Neural cell (in vitro differentiated cells): ENCODE results near the gene MEX3D. TPM values are rescaled to one million over a fixed set of nuclear protein-coding genes. Genes with fewer than 3 reads are reported as not detected.

Experiments
- H2AFZ ChIP-seq: fragments of 200-600, 300-800 bp; sonication (generic), shearing (Covaris generic); 2 replicates; pipeline ENCODE4 v1.6.0; 2014; ENCODE audit warnings: low read depth, mild to moderate bottlenecking, antibody characterized with exemption, low read length, moderate library complexity
- H3F3A ChIP-seq: fragments of 200-600 bp; shearing (Covaris generic); 2 replicates; pipeline ENCODE4 v1.6.1; 2016; ENCODE audit warnings: mild to moderate bottlenecking, moderate library complexity, mixed read lengths, antibody characterized with exemption, low read length; ENCODE audit not compliant: insufficient read depth, poor library complexity, severe bottlenecking
- H3K27ac ChIP-seq: fragments of 200-600, 300-800 bp; sonication (generic), shearing (Covaris generic); 2 replicates; pipeline ENCODE4 v1.5.1; 2014; ENCODE audit warnings: mild to moderate bottlenecking, low read length, moderate library complexity
- H3K27me3 ChIP-seq: fragments of 300-800, 200-600 bp; sonication (generic), shearing (Covaris generic); 2 replicates; pipeline ENCODE4 v1.6.0; 2014; ENCODE audit warnings: mild to moderate bottlenecking, low read depth, low read length, moderate library complexity; ENCODE audit not compliant: insufficient read depth
- H3K36me3 ChIP-seq: fragments of 300-800, 200-600 bp; sonication (generic), shearing (Covaris generic); 2 replicates; pipeline ENCODE4 v1.5.1; 2014; ENCODE audit warnings: mild to moderate bottlenecking, antibody characterized with exemption, low read length, moderate library complexity; ENCODE audit not compliant: insufficient read depth
- H3K4me2 ChIP-seq: fragments of 300-800, 200-600 bp; sonication (generic), shearing (Covaris generic); 2 replicates; pipeline ENCODE4 v1.6.0; 2014; ENCODE audit warnings: mild to moderate bottlenecking, low read length
- H3K4me3 ChIP-seq: fragments of 300-800, 200-600 bp; sonication (generic), shearing (Covaris generic); 2 replicates; pipeline ENCODE4 v1.5.1; 2014; ENCODE audit warnings: mild to moderate bottlenecking, low read length, moderate library complexity
- H3K79me2 ChIP-seq: fragments of 200-600 bp; shearing (Covaris generic); replicated peaks from 2 replicates; pipeline ENCODE4 v1.6.0; 2014; ENCODE audit warnings: mild to moderate bottlenecking, low read length, moderate library complexity; ENCODE audit not compliant: insufficient read depth
- H3K9ac ChIP-seq: fragments of 300-800, 200-600 bp; sonication (generic), shearing (Covaris generic); 2 replicates; pipeline ENCODE4 v1.6.1; 2016; ENCODE audit warnings: mild to moderate bottlenecking, low read length, mixed read lengths
- H3K9me2 ChIP-seq: fragments of 200-600 bp; shearing (Covaris generic); 2 replicates; pipeline ENCODE4 v1.6.1; 2016; ENCODE audit warnings: mild to moderate bottlenecking, low read length, mixed read lengths; ENCODE audit not compliant: insufficient read depth
- H3K9me3 ChIP-seq: fragments of 200-600, 300-800 bp; sonication (generic), shearing (Covaris generic); 2 replicates; pipeline ENCODE4 v1.6.1; 2016; ENCODE audit warnings: mild to moderate bottlenecking, mixed run types, low read length, moderate library complexity, mixed read lengths
- H4K20me1 ChIP-seq: fragments of 200-600 bp; shearing (Covaris generic); 2 replicates; pipeline ENCODE4 v1.6.1; 2016; ENCODE audit warnings: mild to moderate bottlenecking, mixed run types; ENCODE audit not compliant: insufficient read depth
- EZH2 ChIP-seq: fragments of 200-600, 300-800 bp; shearing (Covaris generic), sonication (generic); IDR thresholded peaks from 2 replicates; pipeline ENCODE4 v1.6.1; 2014; ENCODE audit warnings: antibody characterized with exemption, low read length, borderline replicate concordance, mild to moderate bottlenecking; ENCODE audit not compliant: insufficient read depth, poor library complexity, severe bottlenecking
- MXI1 ChIP-seq: fragments of 450-650 bp; conservative IDR thresholded peaks from 2 replicates; pipeline ENCODE4 v1.6.1; 2014; ENCODE audit warnings: antibody characterized with exemption, mild to moderate bottlenecking; ENCODE audit not compliant: poor library complexity, severe bottlenecking
- SMC3 ChIP-seq: fragments of 450-650 bp; conservative IDR thresholded peaks from 2 replicates; pipeline ENCODE4 v1.6.1; 2014; ENCODE audit warnings: antibody characterized with exemption, mild to moderate bottlenecking, moderate library complexity; ENCODE audit not compliant: poor library complexity
- TAF1 ChIP-seq: IDR thresholded peaks from 2 replicates; pipeline ENCODE4 v1.6.1; 2012; ENCODE audit warnings: low read depth
- polyA plus RNA-seq: library from polyadenylated mRNA; depleted of rRNA; stranded (reverse); fragments of >200 nt; gene quantifications from 2 replicates; pipeline ENCODE4 v1.2.3, GENCODE V29; 2014
- TF ChIP-seq, protein P1 (sequence below): fragments of 450-650 bp; IDR thresholded peaks from 2 replicates; pipeline ENCODE4 v1.5.1; 2014; ENCODE audit warnings: antibody characterized with exemption, mild to moderate bottlenecking, moderate library complexity; ENCODE audit not compliant: poor library complexity, severe bottlenecking
- TF ChIP-seq, protein P2 (sequence below): IDR thresholded peaks from 2 replicates; pipeline ENCODE4 v1.6.1; 2012; ENCODE audit warnings: borderline replicate concordance

MEX3D gene
- polyA plus RNA-seq, 1 donor from 2014 or later = 20.8 TPM

DNA sequence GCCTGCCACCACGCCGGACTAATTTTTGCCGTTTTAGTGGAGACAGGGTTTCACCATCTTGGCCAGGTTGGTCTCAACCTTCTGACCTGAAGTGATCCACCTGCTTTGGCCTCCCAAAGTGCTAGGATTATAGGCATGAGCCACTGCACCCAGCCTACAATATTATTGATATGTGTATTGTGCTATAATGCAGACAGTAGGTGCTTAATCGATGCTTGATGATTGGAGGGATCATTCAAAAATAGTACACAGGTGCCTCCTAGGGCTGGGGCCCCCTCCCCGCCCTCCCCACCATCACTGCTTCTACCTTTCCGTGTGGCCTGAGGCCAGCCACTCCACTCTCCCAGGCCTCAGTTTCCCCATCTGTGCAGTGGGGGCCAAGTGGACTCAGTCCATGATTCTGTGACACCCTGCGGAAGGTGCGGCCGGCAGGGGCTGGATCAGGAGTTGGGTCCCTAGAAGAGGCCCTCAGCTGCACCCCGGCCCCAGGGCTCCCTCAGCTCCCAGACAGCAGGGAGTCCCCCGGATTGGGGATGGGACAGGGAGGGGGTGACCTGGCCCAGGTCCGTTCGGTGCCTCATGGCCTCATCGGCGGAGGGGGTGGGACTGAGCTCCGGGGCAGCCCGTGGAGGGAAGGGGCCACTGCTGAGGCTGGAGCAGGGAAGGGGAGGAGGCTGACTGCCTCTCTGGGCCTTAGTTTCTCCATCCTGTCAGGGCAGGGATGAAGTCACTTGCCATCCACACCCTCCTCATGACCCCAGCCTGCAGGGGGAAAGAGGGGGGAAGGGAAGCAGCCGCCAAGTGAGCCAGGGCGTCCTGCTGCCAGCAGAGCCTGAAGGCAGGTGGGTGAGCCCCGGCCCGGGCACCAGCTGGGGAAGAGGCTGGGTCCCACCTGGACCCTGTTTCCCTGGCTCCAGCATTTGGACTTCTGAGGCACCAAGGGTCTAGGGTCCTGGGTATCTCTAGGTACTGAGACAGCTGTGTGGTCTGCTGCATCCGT, 56.5 kb downstream of the MEX3D start:
- Histone ChIP-seq H3K27me3 (peaks cover 22% of the 10 kb centered on the region), H3K4me3 (no peak overlapping the region), H2AFZ (no peak overlapping the region), H4K20me1 (no peaks in the 10 kb centered on the region), H3K27ac (no peak overlapping the region), H3K4me2 (no peak overlapping the region), H3F3A (no peaks in the 10 kb centered on the region), H3K9me3 (no peaks in the 10 kb centered on the region), H3K9me2 (no peaks in the 10 kb centered on the region), H3K36me3 (no peaks in the 10 kb centered on the region), H3K79me2 (no peaks in the 10 kb centered on the region), H3K9ac (no peak overlapping the region)
- TF ChIP-seq, protein P1, sequence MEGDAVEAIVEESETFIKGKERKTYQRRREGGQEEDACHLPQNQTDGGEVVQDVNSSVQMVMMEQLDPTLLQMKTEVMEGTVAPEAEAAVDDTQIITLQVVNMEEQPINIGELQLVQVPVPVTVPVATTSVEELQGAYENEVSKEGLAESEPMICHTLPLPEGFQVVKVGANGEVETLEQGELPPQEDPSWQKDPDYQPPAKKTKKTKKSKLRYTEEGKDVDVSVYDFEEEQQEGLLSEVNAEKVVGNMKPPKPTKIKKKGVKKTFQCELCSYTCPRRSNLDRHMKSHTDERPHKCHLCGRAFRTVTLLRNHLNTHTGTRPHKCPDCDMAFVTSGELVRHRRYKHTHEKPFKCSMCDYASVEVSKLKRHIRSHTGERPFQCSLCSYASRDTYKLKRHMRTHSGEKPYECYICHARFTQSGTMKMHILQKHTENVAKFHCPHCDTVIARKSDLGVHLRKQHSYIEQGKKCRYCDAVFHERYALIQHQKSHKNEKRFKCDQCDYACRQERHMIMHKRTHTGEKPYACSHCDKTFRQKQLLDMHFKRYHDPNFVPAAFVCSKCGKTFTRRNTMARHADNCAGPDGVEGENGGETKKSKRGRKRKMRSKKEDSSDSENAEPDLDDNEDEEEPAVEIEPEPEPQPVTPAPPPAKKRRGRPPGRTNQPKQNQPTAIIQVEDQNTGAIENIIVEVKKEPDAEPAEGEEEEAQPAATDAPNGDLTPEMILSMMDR = no peak
- no peak for TF ChIP-seq SMC3
- TF ChIP-seq, protein P2, sequence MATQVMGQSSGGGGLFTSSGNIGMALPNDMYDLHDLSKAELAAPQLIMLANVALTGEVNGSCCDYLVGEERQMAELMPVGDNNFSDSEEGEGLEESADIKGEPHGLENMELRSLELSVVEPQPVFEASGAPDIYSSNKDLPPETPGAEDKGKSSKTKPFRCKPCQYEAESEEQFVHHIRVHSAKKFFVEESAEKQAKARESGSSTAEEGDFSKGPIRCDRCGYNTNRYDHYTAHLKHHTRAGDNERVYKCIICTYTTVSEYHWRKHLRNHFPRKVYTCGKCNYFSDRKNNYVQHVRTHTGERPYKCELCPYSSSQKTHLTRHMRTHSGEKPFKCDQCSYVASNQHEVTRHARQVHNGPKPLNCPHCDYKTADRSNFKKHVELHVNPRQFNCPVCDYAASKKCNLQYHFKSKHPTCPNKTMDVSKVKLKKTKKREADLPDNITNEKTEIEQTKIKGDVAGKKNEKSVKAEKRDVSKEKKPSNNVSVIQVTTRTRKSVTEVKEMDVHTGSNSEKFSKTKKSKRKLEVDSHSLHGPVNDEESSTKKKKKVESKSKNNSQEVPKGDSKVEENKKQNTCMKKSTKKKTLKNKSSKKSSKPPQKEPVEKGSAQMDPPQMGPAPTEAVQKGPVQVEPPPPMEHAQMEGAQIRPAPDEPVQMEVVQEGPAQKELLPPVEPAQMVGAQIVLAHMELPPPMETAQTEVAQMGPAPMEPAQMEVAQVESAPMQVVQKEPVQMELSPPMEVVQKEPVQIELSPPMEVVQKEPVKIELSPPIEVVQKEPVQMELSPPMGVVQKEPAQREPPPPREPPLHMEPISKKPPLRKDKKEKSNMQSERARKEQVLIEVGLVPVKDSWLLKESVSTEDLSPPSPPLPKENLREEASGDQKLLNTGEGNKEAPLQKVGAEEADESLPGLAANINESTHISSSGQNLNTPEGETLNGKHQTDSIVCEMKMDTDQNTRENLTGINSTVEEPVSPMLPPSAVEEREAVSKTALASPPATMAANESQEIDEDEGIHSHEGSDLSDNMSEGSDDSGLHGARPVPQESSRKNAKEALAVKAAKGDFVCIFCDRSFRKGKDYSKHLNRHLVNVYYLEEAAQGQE = no peak

DNA sequence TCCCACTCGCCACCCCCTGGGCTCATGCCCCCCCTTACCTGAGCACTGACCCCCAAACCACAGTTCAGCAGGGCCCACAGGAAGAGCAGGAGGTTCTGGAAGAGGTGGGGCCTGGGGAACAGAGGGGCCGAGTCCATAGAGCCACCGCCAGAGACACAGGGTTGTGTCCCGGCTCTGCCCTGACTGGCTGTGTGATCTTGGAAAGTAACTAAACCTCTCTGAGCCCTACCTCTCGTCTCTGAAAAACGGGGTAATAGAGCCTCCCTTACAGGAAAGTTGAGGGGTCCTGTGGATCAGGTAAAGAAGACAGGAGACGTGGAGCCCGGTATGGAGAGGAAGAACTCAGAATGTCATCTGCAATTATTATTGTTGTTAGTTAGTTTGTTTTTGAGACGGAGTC, 57.3 kb downstream of the MEX3D start:
- Histone ChIP-seq H3K9me3 (no peaks in the 10 kb centered on the region), H4K20me1 (no peaks in the 10 kb centered on the region), H3K9ac (no peak overlapping the region), H3K79me2 (no peaks in the 10 kb centered on the region), H3K9me2 (no peaks in the 10 kb centered on the region), H3K36me3 (no peaks in the 10 kb centered on the region), H3F3A (no peaks in the 10 kb centered on the region), H3K27ac (no peak overlapping the region), H3K4me2 (no peak overlapping the region), H3K27me3 (peaks cover 22% of the 10 kb centered on the region), H2AFZ (no peak overlapping the region), H3K4me3 (no peak overlapping the region)
- TF ChIP-seq, protein P1 = no peak
- TF ChIP-seq EZH2 (no peak), TAF1 (no peak), MXI1 (no peak)
